Adrenal gland (tissue), 5 donors: Measurements from ENCODE around the gene JAZF1.

Experiments
- POLR2A ChIP-seq, 2 donors: fragments of 450-650 bp; IDR thresholded peaks; one replicate each; pipeline ENCODE4 v1.6.1; 2017; ENCODE audit warnings: antibody characterized with exemption in 2 of 2, mild to moderate bottlenecking in 2 of 2, moderate library complexity in 1 of 2
- TF ChIP-seq, protein P1 (sequence below), 6 experiments: fragments of 450-650 bp in 4 of 6; fragments of 200-600 bp in 2 of 6; sonication (generic) in 1 of 6; IDR thresholded peaks; 1 replicate in 5 of 6; 2 replicates in 1 of 6; pipeline versions ENCODE4 v1.5.1 to v1.8.0; 2016 to 2021; ENCODE audit warnings: antibody characterized with exemption in 6 of 6, mild to moderate bottlenecking in 2 of 6, moderate library complexity in 1 of 6
- donor health status: DM: no; HTN: no; CAD: no.

DNA sequence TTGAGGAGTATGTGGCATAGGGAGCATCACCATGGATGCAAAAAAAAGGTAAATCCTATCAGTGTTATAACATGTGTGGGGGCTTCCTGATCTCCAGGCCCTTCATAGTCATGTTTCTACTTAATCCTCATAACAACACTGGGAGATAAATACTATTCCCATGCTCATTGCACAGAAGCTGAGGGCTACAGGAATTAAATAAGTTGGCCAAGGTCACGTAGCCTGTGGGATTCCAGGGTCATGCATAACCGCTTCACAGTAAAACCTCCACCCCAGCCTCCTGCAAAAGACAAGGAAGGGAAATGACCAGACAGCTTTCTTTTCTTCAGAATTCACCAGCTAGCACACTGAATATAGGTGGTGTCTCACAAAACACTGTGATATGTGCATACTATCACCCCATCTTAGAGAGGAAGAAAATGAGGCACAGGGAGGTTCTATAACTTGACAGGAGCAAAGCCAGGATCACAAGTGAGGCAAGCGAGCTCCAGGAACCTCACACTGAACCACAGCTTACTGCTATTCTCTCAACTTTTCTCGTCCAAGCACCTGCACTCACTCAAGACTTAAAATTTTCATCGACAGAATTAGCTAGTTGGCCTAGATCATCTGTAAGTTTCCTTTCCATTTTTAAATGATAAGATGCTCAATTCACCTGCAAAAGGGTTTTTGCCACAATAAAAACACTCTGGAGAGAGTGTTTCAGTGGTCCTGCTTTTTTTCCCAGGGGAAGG lies 13.4 kb downstream of the JAZF1 start:
- no peak for TF ChIP-seq POLR2A (IDR thresholded peaks at IDR 0.05)
- TF ChIP-seq, protein P1, sequence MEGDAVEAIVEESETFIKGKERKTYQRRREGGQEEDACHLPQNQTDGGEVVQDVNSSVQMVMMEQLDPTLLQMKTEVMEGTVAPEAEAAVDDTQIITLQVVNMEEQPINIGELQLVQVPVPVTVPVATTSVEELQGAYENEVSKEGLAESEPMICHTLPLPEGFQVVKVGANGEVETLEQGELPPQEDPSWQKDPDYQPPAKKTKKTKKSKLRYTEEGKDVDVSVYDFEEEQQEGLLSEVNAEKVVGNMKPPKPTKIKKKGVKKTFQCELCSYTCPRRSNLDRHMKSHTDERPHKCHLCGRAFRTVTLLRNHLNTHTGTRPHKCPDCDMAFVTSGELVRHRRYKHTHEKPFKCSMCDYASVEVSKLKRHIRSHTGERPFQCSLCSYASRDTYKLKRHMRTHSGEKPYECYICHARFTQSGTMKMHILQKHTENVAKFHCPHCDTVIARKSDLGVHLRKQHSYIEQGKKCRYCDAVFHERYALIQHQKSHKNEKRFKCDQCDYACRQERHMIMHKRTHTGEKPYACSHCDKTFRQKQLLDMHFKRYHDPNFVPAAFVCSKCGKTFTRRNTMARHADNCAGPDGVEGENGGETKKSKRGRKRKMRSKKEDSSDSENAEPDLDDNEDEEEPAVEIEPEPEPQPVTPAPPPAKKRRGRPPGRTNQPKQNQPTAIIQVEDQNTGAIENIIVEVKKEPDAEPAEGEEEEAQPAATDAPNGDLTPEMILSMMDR (IDR thresholded peaks at IDR 0.05), result no peak
